Endothelial cell of umbilical vein (primary cell): Measurements from ENCODE around the gene ZNF248. TPM values are rescaled to one million over a fixed set of nuclear protein-coding genes. Genes with fewer than 3 reads are reported as not detected.

Experiments used
- BruUV-seq: library from RNA; stranded (reverse); fragments of 400-500 nt; replicated peaks from 2 replicates; lab custom pipeline; 2021; lab: Mats Ljungman, UMichigan
- CTCF ChIA-PET: fragments of 300-600, 350-600 bp; sonication (Branson Sonifier 250); formaldehyde crosslinking; loops from one replicate; lab custom pipeline; 2021; ENCODE audit warnings: antibody characterized with exemption, inconsistent platforms; lab: Charles Lee
- POLR2A ChIA-PET: fragments of 300-600, 350-600 bp; sonication (Branson Sonifier 250); formaldehyde crosslinking; loops from one replicate; lab custom pipeline; 2021; ENCODE audit warnings: antibody characterized with exemption, inconsistent platforms; lab: Charles Lee
- DNase-seq: peaks from one replicate; pipeline ENCODE4 v3.0.0-alpha.2; 2011; ENCODE audit warnings: low read depth, low spot score
- FAIRE-seq: peaks from 2 replicates; lab custom pipeline; 2011; peaks lifted over from hg19 to GRCh38; lab: Jason Lieb, UNC
- H2AFZ ChIP-seq: 2 replicates; pipeline ENCODE4 v1.6.0; 2012; ENCODE audit warnings: low read depth, low read length, control low read depth, inconsistent platforms
- H3K27ac ChIP-seq: 2 replicates; pipeline ENCODE4 v1.5.1; 2011; ENCODE audit warnings: low read depth, mild to moderate bottlenecking, control low read depth, low read length, moderate library complexity; ENCODE audit not compliant: insufficient read depth
- H3K27me3 ChIP-seq, 2 experiments: 2 replicates each; pipeline versions ENCODE4 v1.6.0 to v1.6.1; 2011; ENCODE audit warnings: low read length in 2 of 2, mixed read lengths in 1 of 2; ENCODE audit not compliant: control insufficient read depth in 2 of 2, insufficient read depth in 2 of 2
- H3K36me3 ChIP-seq, 2 experiments: 2 replicates in 1 of 2; 3 replicates in 1 of 2; pipeline ENCODE4 v1.5.1; 2011; ENCODE audit warnings: low read length in 2 of 2, mild to moderate bottlenecking in 1 of 2, moderate library complexity in 1 of 2; ENCODE audit not compliant: control insufficient read depth in 2 of 2, insufficient read depth in 2 of 2; ENCODE audit errors: extremely low read depth in 1 of 2
- H3K4me1 ChIP-seq: 3 replicates; pipeline ENCODE4 v1.5.1; 2011; ENCODE audit warnings: mild to moderate bottlenecking, low read length; ENCODE audit not compliant: control insufficient read depth, insufficient read depth; ENCODE audit errors: extremely low read depth
- H3K4me2 ChIP-seq: 2 replicates; pipeline ENCODE4 v1.6.1; 2011; ENCODE audit warnings: low read length, control low read depth, mixed read lengths; ENCODE audit not compliant: insufficient read depth
- H3K4me3 ChIP-seq, 3 experiments: fragments of 200-600 bp in 1 of 3; sonication (generic), shearing (Covaris generic) in 1 of 3; replicated peaks in 1 of 3; 2 replicates each; pipeline ENCODE4 v1.5.1; 2011 to 2016; ENCODE audit warnings: control low read depth in 3 of 3, low read length in 3 of 3, mild to moderate bottlenecking in 2 of 3, inconsistent platforms in 1 of 3, low read depth in 1 of 3, moderate library complexity in 1 of 3; ENCODE audit not compliant: insufficient read depth in 1 of 3
- H3K79me2 ChIP-seq: 2 replicates; pipeline ENCODE4 v1.6.0; 2012; ENCODE audit warnings: low read length, inconsistent platforms; ENCODE audit not compliant: control insufficient read depth, insufficient read depth
- H3K9ac ChIP-seq: replicated peaks from 2 replicates; pipeline ENCODE3; 2011; ENCODE audit warnings: low read length, control low read depth; ENCODE audit not compliant: insufficient read depth; ENCODE audit errors: extremely low read depth
- H3K9me1 ChIP-seq: replicated peaks from 3 replicates; pipeline ENCODE4 v1.6.0; 2011; ENCODE audit warnings: mild to moderate bottlenecking, low read length; ENCODE audit not compliant: control insufficient read depth, insufficient read depth; ENCODE audit errors: extremely low read depth
- H3K9me3 ChIP-seq: replicated peaks from 2 replicates; pipeline ENCODE4 v1.5.1; 2012; ENCODE audit warnings: low read length, inconsistent platforms; ENCODE audit not compliant: control insufficient read depth, insufficient read depth
- H4K20me1 ChIP-seq: replicated peaks from 2 replicates; pipeline ENCODE3; 2011; ENCODE audit warnings: mild to moderate bottlenecking, low read length; ENCODE audit not compliant: control insufficient read depth, insufficient read depth; ENCODE audit errors: extremely low read depth
- CTCF ChIP-seq, 2 donors: IDR thresholded peaks; 1 replicate in 1 of 2; 2 replicates in 1 of 2; pipeline ENCODE4 v1.5.1; 2011; ENCODE audit warnings: low read length in 2 of 2, mild to moderate bottlenecking in 2 of 2, moderate library complexity in 2 of 2, control low read depth in 1 of 2, inconsistent platforms in 1 of 2, low read depth in 1 of 2; ENCODE audit not compliant: insufficient read depth in 1 of 2; ENCODE audit errors: extremely low read depth in 1 of 2
- EZH2 ChIP-seq: IDR thresholded peaks from 2 replicates; pipeline ENCODE4 v1.6.1; 2012; ENCODE audit warnings: borderline replicate concordance, low read depth, mild to moderate bottlenecking, moderate library complexity, low read length, inconsistent platforms; ENCODE audit not compliant: severe bottlenecking
- FOS ChIP-seq: IDR thresholded peaks from 2 replicates; pipeline ENCODE4 v1.6.1; 2011; ENCODE audit warnings: mild to moderate bottlenecking, low read length, moderate library complexity, borderline replicate concordance; ENCODE audit not compliant: insufficient read depth
- GATA2 ChIP-seq: IDR thresholded peaks from 2 replicates; pipeline ENCODE4 v1.7.0; 2011; ENCODE audit warnings: low read depth, mild to moderate bottlenecking, moderate library complexity, mixed read lengths, low read length; ENCODE audit not compliant: insufficient read length, insufficient read depth
- JUN ChIP-seq: IDR thresholded peaks from 2 replicates; pipeline ENCODE4 v1.6.1; 2011; ENCODE audit warnings: borderline replicate concordance, low read depth; ENCODE audit not compliant: insufficient read length, insufficient read depth
- MYC ChIP-seq: IDR thresholded peaks from one replicate; pipeline ENCODE4 v1.6.1; 2011; ENCODE audit warnings: mild to moderate bottlenecking, low read depth, low read length
- POLR2A ChIP-seq: IDR thresholded peaks from 2 replicates; pipeline ENCODE4 v1.6.1; 2012; ENCODE audit warnings: low read depth, mild to moderate bottlenecking, control low read depth, low read length
- POLR2AphosphoS5 ChIP-seq: IDR thresholded peaks from 2 replicates; pipeline ENCODE4 v1.6.1; 2012; ENCODE audit warnings: low read depth, mild to moderate bottlenecking, control low read depth, low read length, moderate library complexity; ENCODE audit not compliant: insufficient read depth
- dilution Hi-C: fragments of 300-500 bp; cut with MboI; formaldehyde crosslinking; loops from one replicate; pipeline ENCODE4 v1.15.0; 2019; ENCODE audit warnings: low sequenced_read_pairs; ENCODE audit not compliant: extremely low pct_ligation_motif_present
- intact Hi-C: fragments of 100-400 bp; cut with micrococcal nuclease; formaldehyde crosslinking; loops from one replicate; pipeline ENCODE4 v1.10.0; 2022
- polyA plus RNA-seq, 4 experiments: library from polyadenylated mRNA; depleted of rRNA in 3 of 4; stranded (reverse) in 3 of 4; unstranded in 1 of 4; fragments of >200 nt; gene quantifications; 2 replicates each; pipeline versions ENCODE4 v1.2.1 to v1.2.3, GENCODE V29; 2011 to 2012; ENCODE audit warnings: missing spikeins in 1 of 4
- total RNA-seq: library from RNA; stranded (reverse); gene quantifications from 2 replicates; pipeline ENCODE4 v1.2.3, GENCODE V29; 2021
- TF ChIP-seq, protein P1 (sequence below): IDR thresholded peaks from 2 replicates; pipeline ENCODE4 v1.6.1; 2011; ENCODE audit not compliant: insufficient read depth, insufficient read length

ZNF248 gene
- total and polyA plus RNA-seq, 2 donors (not counting 3 experiments of a cell fraction or from before 2014, with no cell fraction given), result 4.3 to 6.5 TPM

- Histone ChIP-seq H3K4me3 (no peak overlapping the region), H2AFZ (no peak overlapping the region), H4K20me1 (no peaks in the 10 kb centered on the region), H3K36me3 (no peaks in the 10 kb centered on the region), H3K9ac (no peak overlapping the region), H3K79me2 (no peaks in the 10 kb centered on the region), H3K27me3 (no peaks in the 10 kb centered on the region), H3K9me1 (no peaks in the 10 kb centered on the region), H3K27ac (no peak overlapping the region), H3K4me1 (no peaks in the 10 kb centered on the region), H3K9me3 (peaks cover 4% of the 10 kb centered on the region), H3K4me2 (no peak overlapping the region)
- intact Hi-C loops, result no loop called here
- DNase-seq (no peak), FAIRE-seq (no peak)
- dilution Hi-C loops, result no loop called here
- POLR2A ChIA-PET, result no interaction called here
- BruUV-seq, result no TSS peak
- CTCF ChIA-PET, result interaction anchor here (1.0 kb wide), 1 partner anchor 10 kb away, joined by 3 read pairs; no protein-coding TSS in a partner anchor
- TF ChIP-seq EZH2 (no peak), GATA2 (no peak), POLR2A (no peak), POLR2AphosphoS5 (no peak), MYC (no peak), CTCF (IDR thresholded peaks at IDR 0.05; ENCODE audit: extremely low read depth in 1 of 2, insufficient read depth in 1 of 2, low read depth in 1 of 2, low read length in 2 of 2) (no peak), JUN (no peak), FOS (no peak)
- TF ChIP-seq, protein P1, sequence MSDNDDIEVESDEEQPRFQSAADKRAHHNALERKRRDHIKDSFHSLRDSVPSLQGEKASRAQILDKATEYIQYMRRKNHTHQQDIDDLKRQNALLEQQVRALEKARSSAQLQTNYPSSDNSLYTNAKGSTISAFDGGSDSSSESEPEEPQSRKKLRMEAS, result no peak
Measured at GRCh38 chr10:37801557-37801956, 55.9 kb downstream of the ZNF248 start.
